OCI-LY3 (cell line): ENCODE data around the gene SNX27.

Experiments used
- H2AFZ ChIP-seq: fragments of 200-600, 300-600 bp; shearing (Covaris generic); 2 replicates; pipeline ENCODE4 v1.6.0; 2014; ENCODE audit warnings: antibody characterized with exemption, low read depth, low read length
- H3K27ac ChIP-seq: fragments of 200-600, 300-600 bp; sonication (generic); 2 replicates; pipeline ENCODE4 v1.5.1; 2014; ENCODE audit warnings: mild to moderate bottlenecking, low read length, moderate library complexity, mixed read lengths
- H3K27me3 ChIP-seq: fragments of 200-600, 300-600 bp; sonication (generic); 2 replicates; pipeline ENCODE4 v1.6.1; 2014; ENCODE audit warnings: low read depth, low read length, mixed read lengths
- H3K36me3 ChIP-seq: fragments of 200-600, 300-600 bp; sonication (generic); replicated peaks from 2 replicates; pipeline ENCODE3; 2014; ENCODE audit warnings: low read depth, low read length, mixed read lengths
- H3K4me1 ChIP-seq: fragments of 300-600, 200-600 bp; sonication (generic); 2 replicates; pipeline ENCODE4 v1.6.1; 2014; ENCODE audit warnings: low read length, mixed read lengths
- H3K4me2 ChIP-seq: fragments of 200-600, 300-600 bp; sonication (generic); 2 replicates; pipeline ENCODE4 v1.6.1; 2014; ENCODE audit warnings: low read length, mixed read lengths
- H3K4me3 ChIP-seq: fragments of 300-600, 200-600 bp; sonication (generic); 2 replicates; pipeline ENCODE4 v1.5.1; 2014; ENCODE audit warnings: antibody characterized with exemption, mild to moderate bottlenecking, low read length, moderate library complexity
- H3K79me2 ChIP-seq: fragments of 300-600, 200-600 bp; shearing (Covaris generic); 2 replicates; pipeline ENCODE4 v1.6.1; 2014; ENCODE audit warnings: mild to moderate bottlenecking, low read length, mixed read lengths
- H3K9ac ChIP-seq: fragments of 300-600, 200-600 bp; shearing (Covaris generic); 2 replicates; pipeline ENCODE4 v1.6.0; 2014; ENCODE audit warnings: mild to moderate bottlenecking, low read length, moderate library complexity
- H3K9me3 ChIP-seq: fragments of 200-600, 300-600 bp; shearing (Covaris generic); 2 replicates; pipeline ENCODE4 v1.6.1; 2014; ENCODE audit warnings: low read length, mixed read lengths; ENCODE audit not compliant: insufficient read depth
- H4K20me1 ChIP-seq: fragments of 200-600, 300-600 bp; sonication (generic); 2 replicates; pipeline ENCODE4 v1.6.1; 2016; ENCODE audit warnings: low read length, mixed read lengths; ENCODE audit not compliant: insufficient read depth
- EZH2phosphoT487 ChIP-seq: fragments of 200-600 bp; shearing (Covaris generic); IDR thresholded peaks from 2 replicates; pipeline ENCODE4 v1.6.1; 2018; ENCODE audit warnings: antibody characterized with exemption, mixed run types, low read depth
- TF ChIP-seq, protein P1 (sequence below): fragments of 200-600, 300-600 bp; sonication (generic); IDR thresholded peaks from 2 replicates; pipeline ENCODE4 v1.5.1; 2014; ENCODE audit warnings: antibody characterized with exemption, low read length, low read depth

The SNX27 gene

GRCh38 chr1:151704246-151704645, 92.4 kb downstream of the SNX27 start:
- Histone ChIP-seq H3K79me2 (no peaks in the 10 kb centered on the region), H3K36me3 (peaks cover 13% of the 10 kb centered on the region), H4K20me1 (0 out of 2 replicates have a peak, but pooled peaks cover 10% of the 10 kb centered on the region), H3K27ac (no peak overlapping the region), H3K4me1 (peaks cover 12% of the 10 kb centered on the region), H3K9me3 (no peaks in the 10 kb centered on the region), H3K27me3 (no peaks in the 10 kb centered on the region), H2AFZ (no peak overlapping the region), H3K4me3 (no peak overlapping the region), H3K9ac (no peak overlapping the region), H3K4me2 (no peak overlapping the region)
- TF ChIP-seq EZH2phosphoT487: no peak

DNA sequence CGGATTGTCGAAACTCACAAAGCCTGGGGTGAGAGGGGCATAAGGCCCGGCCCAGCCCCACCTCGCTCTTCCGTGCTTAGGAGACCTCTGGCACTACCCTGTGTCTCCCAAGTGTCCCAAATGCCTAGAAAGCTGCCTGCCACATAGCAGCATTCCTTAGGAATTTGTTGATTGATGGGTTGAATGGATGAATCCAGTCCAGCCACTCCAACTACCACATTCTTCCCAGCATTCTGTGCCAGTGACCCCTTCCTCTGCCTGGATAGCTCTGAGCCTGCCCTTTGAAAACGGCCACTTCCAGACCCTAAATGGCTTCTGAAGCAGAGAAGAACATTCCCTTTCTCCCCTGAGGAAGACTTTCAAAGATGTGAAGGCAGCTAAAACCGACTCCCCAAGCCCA, 93.3 kb downstream of the SNX27 start:
- Histone ChIP-seq H2AFZ (no peak overlapping the region), H3K27ac (no peak overlapping the region), H3K36me3 (peaks cover 10% of the 10 kb centered on the region), H3K79me2 (no peaks in the 10 kb centered on the region), H3K9me3 (no peaks in the 10 kb centered on the region), H4K20me1 (0 out of 2 replicates have a peak, but pooled peaks cover 8% of the 10 kb centered on the region), H3K27me3 (no peaks in the 10 kb centered on the region), H3K4me1 (peaks cover 10% of the 10 kb centered on the region), H3K4me3 (no peak overlapping the region), H3K4me2 (no peak overlapping the region), H3K9ac (no peak overlapping the region)
- TF ChIP-seq, protein P1, sequence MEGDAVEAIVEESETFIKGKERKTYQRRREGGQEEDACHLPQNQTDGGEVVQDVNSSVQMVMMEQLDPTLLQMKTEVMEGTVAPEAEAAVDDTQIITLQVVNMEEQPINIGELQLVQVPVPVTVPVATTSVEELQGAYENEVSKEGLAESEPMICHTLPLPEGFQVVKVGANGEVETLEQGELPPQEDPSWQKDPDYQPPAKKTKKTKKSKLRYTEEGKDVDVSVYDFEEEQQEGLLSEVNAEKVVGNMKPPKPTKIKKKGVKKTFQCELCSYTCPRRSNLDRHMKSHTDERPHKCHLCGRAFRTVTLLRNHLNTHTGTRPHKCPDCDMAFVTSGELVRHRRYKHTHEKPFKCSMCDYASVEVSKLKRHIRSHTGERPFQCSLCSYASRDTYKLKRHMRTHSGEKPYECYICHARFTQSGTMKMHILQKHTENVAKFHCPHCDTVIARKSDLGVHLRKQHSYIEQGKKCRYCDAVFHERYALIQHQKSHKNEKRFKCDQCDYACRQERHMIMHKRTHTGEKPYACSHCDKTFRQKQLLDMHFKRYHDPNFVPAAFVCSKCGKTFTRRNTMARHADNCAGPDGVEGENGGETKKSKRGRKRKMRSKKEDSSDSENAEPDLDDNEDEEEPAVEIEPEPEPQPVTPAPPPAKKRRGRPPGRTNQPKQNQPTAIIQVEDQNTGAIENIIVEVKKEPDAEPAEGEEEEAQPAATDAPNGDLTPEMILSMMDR: no peak
- TF ChIP-seq EZH2phosphoT487: no peak

- Histone ChIP-seq H3K27me3 (peaks cover under 1% of the 10 kb centered on the region; the same call in 1 of the 2 replicates), H4K20me1 (0 out of 2 replicates have a peak, but pooled peaks cover under 1% of the 10 kb centered on the region), H2AFZ (no peak overlapping the region), H3K27ac (no peak overlapping the region), H3K9me3 (no peaks in the 10 kb centered on the region), H3K79me2 (no peaks in the 10 kb centered on the region), H3K4me1 (peaks cover 2% of the 10 kb centered on the region), H3K9ac (no peak overlapping the region), H3K36me3 (peaks cover 8% of the 10 kb centered on the region), H3K4me3 (no peak overlapping the region), H3K4me2 (no peak overlapping the region)
- TF ChIP-seq, protein P1: no peak
- TF ChIP-seq EZH2phosphoT487: no peak
Observed at GRCh38 chr1:151705753-151706463, 94.1 kb downstream of the SNX27 start.

DNA sequence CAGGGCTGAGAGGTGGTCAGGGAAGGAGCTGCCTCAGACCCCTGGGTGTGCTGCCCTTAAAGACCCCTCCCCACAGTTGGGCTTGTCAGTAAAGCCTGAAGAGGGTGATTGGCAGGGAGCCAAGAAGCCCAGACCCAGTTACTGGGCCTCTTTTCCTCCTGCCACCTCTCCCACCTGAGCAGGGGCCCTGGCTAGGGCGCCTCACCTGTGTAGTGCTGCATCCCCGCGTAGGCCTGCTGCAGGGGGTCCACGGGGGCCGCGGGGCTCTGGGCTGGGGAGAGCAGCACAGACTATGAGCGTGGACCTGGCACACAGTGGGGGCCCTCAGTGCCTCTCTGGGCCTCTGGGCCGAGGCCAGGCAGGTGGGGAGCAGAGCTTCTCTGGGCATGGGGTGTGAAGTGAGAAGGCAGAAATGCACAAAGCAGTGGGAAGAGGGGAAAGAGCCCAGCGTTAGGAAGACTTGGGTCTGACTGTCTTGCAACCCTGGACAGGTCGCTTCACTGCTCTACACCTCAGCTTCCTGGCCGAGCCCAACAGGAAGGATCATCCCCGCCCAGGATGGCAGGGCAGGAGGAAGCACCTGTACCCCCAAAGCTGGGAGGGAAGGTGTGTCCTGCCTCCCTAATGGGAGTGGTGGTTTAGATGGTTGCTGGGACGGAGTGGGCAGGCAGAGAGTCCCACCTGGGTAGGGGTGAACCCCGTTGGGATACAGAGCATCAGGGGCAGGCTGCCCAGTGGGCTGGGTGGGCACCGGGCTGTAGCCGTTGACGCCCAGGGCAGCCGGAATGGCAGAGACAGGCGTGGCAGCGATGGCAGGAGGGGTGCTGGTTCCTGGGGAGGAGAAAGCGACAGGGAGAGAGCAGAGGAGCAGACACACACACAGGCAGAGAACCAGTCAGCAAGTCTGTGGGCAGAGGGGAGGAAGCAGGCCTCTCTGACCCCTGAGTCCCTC, 94.9 kb downstream of the SNX27 start:
- no peak overlapping the region for H2AFZ ChIP-seq
- no peak overlapping the region for H3K4me3 ChIP-seq
- H3K4me1 ChIP-seq: no peaks in the 10 kb centered on the region
- no peaks in the 10 kb centered on the region for H3K9me3 ChIP-seq
- no peaks in the 10 kb centered on the region for H4K20me1 ChIP-seq
- peaks cover under 1% of the 10 kb centered on the region for H3K36me3 ChIP-seq
- H3K79me2 ChIP-seq: no peaks in the 10 kb centered on the region
- peaks cover 5% of the 10 kb centered on the region; the same call in 1 of the 2 replicates for H3K27me3 ChIP-seq
- no peak overlapping the region for H3K27ac ChIP-seq
- TF ChIP-seq, protein P1: no peak
- no peak for TF ChIP-seq EZH2phosphoT487
- no peak overlapping the region for H3K4me2 ChIP-seq
- no peak overlapping the region for H3K9ac ChIP-seq
